Endothelial cell of umbilical vein (primary cell): Measurements from ENCODE around the gene CTTNBP2. TPM values are rescaled to one million over a fixed set of nuclear protein-coding genes. Genes with fewer than 3 reads are reported as not detected.

Experiments
- BruUV-seq: library from RNA; stranded (reverse); fragments of 400-500 nt; replicated peaks from 2 replicates; lab custom pipeline; 2021; lab: Mats Ljungman, UMichigan
- CTCF ChIA-PET: fragments of 300-600, 350-600 bp; sonication (Branson Sonifier 250); formaldehyde crosslinking; loops from one replicate; lab custom pipeline; 2021; ENCODE audit warnings: antibody characterized with exemption, inconsistent platforms; lab: Charles Lee
- POLR2A ChIA-PET: fragments of 300-600, 350-600 bp; sonication (Branson Sonifier 250); formaldehyde crosslinking; loops from one replicate; lab custom pipeline; 2021; ENCODE audit warnings: antibody characterized with exemption, inconsistent platforms; lab: Charles Lee
- DNase-seq: peaks from one replicate; pipeline ENCODE4 v3.0.0-alpha.2; 2011; ENCODE audit warnings: low read depth, low spot score
- FAIRE-seq: peaks from 2 replicates; lab custom pipeline; 2011; peaks lifted over from hg19 to GRCh38; lab: Jason Lieb, UNC
- H2AFZ ChIP-seq: 2 replicates; pipeline ENCODE4 v1.6.0; 2012; ENCODE audit warnings: low read depth, low read length, control low read depth, inconsistent platforms
- H3K27ac ChIP-seq: 2 replicates; pipeline ENCODE4 v1.5.1; 2011; ENCODE audit warnings: low read depth, mild to moderate bottlenecking, control low read depth, low read length, moderate library complexity; ENCODE audit not compliant: insufficient read depth
- H3K27me3 ChIP-seq, 2 experiments: 2 replicates each; pipeline versions ENCODE4 v1.6.0 to v1.6.1; 2011; ENCODE audit warnings: low read length in 2 of 2, mixed read lengths in 1 of 2; ENCODE audit not compliant: control insufficient read depth in 2 of 2, insufficient read depth in 2 of 2
- H3K36me3 ChIP-seq, 2 experiments: 2 replicates in 1 of 2; 3 replicates in 1 of 2; pipeline ENCODE4 v1.5.1; 2011; ENCODE audit warnings: low read length in 2 of 2, mild to moderate bottlenecking in 1 of 2, moderate library complexity in 1 of 2; ENCODE audit not compliant: control insufficient read depth in 2 of 2, insufficient read depth in 2 of 2; ENCODE audit errors: extremely low read depth in 1 of 2
- H3K4me1 ChIP-seq: 3 replicates; pipeline ENCODE4 v1.5.1; 2011; ENCODE audit warnings: mild to moderate bottlenecking, low read length; ENCODE audit not compliant: control insufficient read depth, insufficient read depth; ENCODE audit errors: extremely low read depth
- H3K4me2 ChIP-seq: 2 replicates; pipeline ENCODE4 v1.6.1; 2011; ENCODE audit warnings: low read length, control low read depth, mixed read lengths; ENCODE audit not compliant: insufficient read depth
- H3K4me3 ChIP-seq, 3 experiments: fragments of 200-600 bp in 1 of 3; sonication (generic), shearing (Covaris generic) in 1 of 3; replicated peaks in 1 of 3; 2 replicates each; pipeline ENCODE4 v1.5.1; 2011 to 2016; ENCODE audit warnings: control low read depth in 3 of 3, low read length in 3 of 3, mild to moderate bottlenecking in 2 of 3, inconsistent platforms in 1 of 3, low read depth in 1 of 3, moderate library complexity in 1 of 3; ENCODE audit not compliant: insufficient read depth in 1 of 3
- H3K79me2 ChIP-seq: 2 replicates; pipeline ENCODE4 v1.6.0; 2012; ENCODE audit warnings: low read length, inconsistent platforms; ENCODE audit not compliant: control insufficient read depth, insufficient read depth
- H3K9ac ChIP-seq: replicated peaks from 2 replicates; pipeline ENCODE3; 2011; ENCODE audit warnings: low read length, control low read depth; ENCODE audit not compliant: insufficient read depth; ENCODE audit errors: extremely low read depth
- H3K9me1 ChIP-seq: replicated peaks from 3 replicates; pipeline ENCODE4 v1.6.0; 2011; ENCODE audit warnings: mild to moderate bottlenecking, low read length; ENCODE audit not compliant: control insufficient read depth, insufficient read depth; ENCODE audit errors: extremely low read depth
- H3K9me3 ChIP-seq: replicated peaks from 2 replicates; pipeline ENCODE4 v1.5.1; 2012; ENCODE audit warnings: low read length, inconsistent platforms; ENCODE audit not compliant: control insufficient read depth, insufficient read depth
- H4K20me1 ChIP-seq: replicated peaks from 2 replicates; pipeline ENCODE3; 2011; ENCODE audit warnings: mild to moderate bottlenecking, low read length; ENCODE audit not compliant: control insufficient read depth, insufficient read depth; ENCODE audit errors: extremely low read depth
- EZH2 ChIP-seq: IDR thresholded peaks from 2 replicates; pipeline ENCODE4 v1.6.1; 2012; ENCODE audit warnings: borderline replicate concordance, low read depth, mild to moderate bottlenecking, moderate library complexity, low read length, inconsistent platforms; ENCODE audit not compliant: severe bottlenecking
- FOS ChIP-seq: IDR thresholded peaks from 2 replicates; pipeline ENCODE4 v1.6.1; 2011; ENCODE audit warnings: mild to moderate bottlenecking, low read length, moderate library complexity, borderline replicate concordance; ENCODE audit not compliant: insufficient read depth
- GATA2 ChIP-seq: IDR thresholded peaks from 2 replicates; pipeline ENCODE4 v1.7.0; 2011; ENCODE audit warnings: low read depth, mild to moderate bottlenecking, moderate library complexity, mixed read lengths, low read length; ENCODE audit not compliant: insufficient read length, insufficient read depth
- JUN ChIP-seq: IDR thresholded peaks from 2 replicates; pipeline ENCODE4 v1.6.1; 2011; ENCODE audit warnings: borderline replicate concordance, low read depth; ENCODE audit not compliant: insufficient read length, insufficient read depth
- MYC ChIP-seq: IDR thresholded peaks from one replicate; pipeline ENCODE4 v1.6.1; 2011; ENCODE audit warnings: mild to moderate bottlenecking, low read depth, low read length
- POLR2A ChIP-seq: IDR thresholded peaks from 2 replicates; pipeline ENCODE4 v1.6.1; 2012; ENCODE audit warnings: low read depth, mild to moderate bottlenecking, control low read depth, low read length
- POLR2AphosphoS5 ChIP-seq: IDR thresholded peaks from 2 replicates; pipeline ENCODE4 v1.6.1; 2012; ENCODE audit warnings: low read depth, mild to moderate bottlenecking, control low read depth, low read length, moderate library complexity; ENCODE audit not compliant: insufficient read depth
- dilution Hi-C: fragments of 300-500 bp; cut with MboI; formaldehyde crosslinking; loops from one replicate; pipeline ENCODE4 v1.15.0; 2019; ENCODE audit warnings: low sequenced_read_pairs; ENCODE audit not compliant: extremely low pct_ligation_motif_present
- intact Hi-C: fragments of 100-400 bp; cut with micrococcal nuclease; formaldehyde crosslinking; loops from one replicate; pipeline ENCODE4 v1.10.0; 2022
- polyA plus RNA-seq, 4 experiments: library from polyadenylated mRNA; depleted of rRNA in 3 of 4; stranded (reverse) in 3 of 4; unstranded in 1 of 4; fragments of >200 nt; gene quantifications; 2 replicates each; pipeline versions ENCODE4 v1.2.1 to v1.2.3, GENCODE V29; 2011 to 2012; ENCODE audit warnings: missing spikeins in 1 of 4
- total RNA-seq: library from RNA; stranded (reverse); gene quantifications from 2 replicates; pipeline ENCODE4 v1.2.3, GENCODE V29; 2021
- TF ChIP-seq, protein P1 (sequence below), 2 donors: IDR thresholded peaks; 1 replicate in 1 of 2; 2 replicates in 1 of 2; pipeline ENCODE4 v1.5.1; 2011; ENCODE audit warnings: low read length in 2 of 2, mild to moderate bottlenecking in 2 of 2, moderate library complexity in 2 of 2, control low read depth in 1 of 2, inconsistent platforms in 1 of 2, low read depth in 1 of 2; ENCODE audit not compliant: insufficient read depth in 1 of 2; ENCODE audit errors: extremely low read depth in 1 of 2
- TF ChIP-seq, protein P2 (sequence below): IDR thresholded peaks from 2 replicates; pipeline ENCODE4 v1.6.1; 2011; ENCODE audit not compliant: insufficient read depth, insufficient read length

CTTNBP2 gene
- total and polyA plus RNA-seq, 2 donors (not counting 3 experiments of a cell fraction or from before 2014, with no cell fraction given): 0.08 to 0.35 TPM

DNA sequence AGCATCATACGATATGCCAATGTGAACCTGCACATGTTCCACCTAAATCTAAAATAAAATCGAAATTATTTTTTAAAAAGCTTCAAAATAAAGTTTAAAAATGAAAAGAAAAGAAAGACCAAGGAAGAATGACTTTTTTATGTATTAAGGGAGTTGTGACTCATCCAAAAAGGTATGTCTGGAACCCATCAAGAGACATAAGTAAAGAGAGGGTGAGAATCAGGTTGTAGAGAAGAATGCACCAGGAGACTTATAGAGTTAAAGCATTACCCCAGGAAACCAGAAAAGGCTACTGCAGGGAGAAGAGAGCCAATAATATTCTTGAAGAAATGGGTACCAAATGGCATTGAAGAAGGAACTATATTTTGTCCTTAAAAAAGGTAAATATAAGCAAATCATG lies 69.8 kb downstream of the CTTNBP2 start:
- FAIRE-seq (no peak), DNase-seq (no peak)
- no peaks in the 10 kb centered on the region for H4K20me1 ChIP-seq
- H2AFZ ChIP-seq: no peak overlapping the region
- H3K9me3 ChIP-seq: no peaks in the 10 kb centered on the region
- H3K4me2 ChIP-seq: no peak overlapping the region
- dilution Hi-C loops: no loop called here
- H3K79me2 ChIP-seq: no peaks in the 10 kb centered on the region
- no peak overlapping the region for H3K27ac ChIP-seq
- H3K36me3 ChIP-seq: no peaks in the 10 kb centered on the region
- H3K4me1 ChIP-seq: no peaks in the 10 kb centered on the region
- CTCF ChIA-PET: no interaction called here
- H3K27me3 ChIP-seq: peaks cover 0 to 3% of the 10 kb centered on the region in 2 experiments
- no TSS peak for BruUV-seq
- TF ChIP-seq POLR2A (no peak), FOS (no peak), MYC (no peak), POLR2AphosphoS5 (no peak), GATA2 (no peak), JUN (no peak), EZH2 (no peak)
- TF ChIP-seq, protein P1, sequence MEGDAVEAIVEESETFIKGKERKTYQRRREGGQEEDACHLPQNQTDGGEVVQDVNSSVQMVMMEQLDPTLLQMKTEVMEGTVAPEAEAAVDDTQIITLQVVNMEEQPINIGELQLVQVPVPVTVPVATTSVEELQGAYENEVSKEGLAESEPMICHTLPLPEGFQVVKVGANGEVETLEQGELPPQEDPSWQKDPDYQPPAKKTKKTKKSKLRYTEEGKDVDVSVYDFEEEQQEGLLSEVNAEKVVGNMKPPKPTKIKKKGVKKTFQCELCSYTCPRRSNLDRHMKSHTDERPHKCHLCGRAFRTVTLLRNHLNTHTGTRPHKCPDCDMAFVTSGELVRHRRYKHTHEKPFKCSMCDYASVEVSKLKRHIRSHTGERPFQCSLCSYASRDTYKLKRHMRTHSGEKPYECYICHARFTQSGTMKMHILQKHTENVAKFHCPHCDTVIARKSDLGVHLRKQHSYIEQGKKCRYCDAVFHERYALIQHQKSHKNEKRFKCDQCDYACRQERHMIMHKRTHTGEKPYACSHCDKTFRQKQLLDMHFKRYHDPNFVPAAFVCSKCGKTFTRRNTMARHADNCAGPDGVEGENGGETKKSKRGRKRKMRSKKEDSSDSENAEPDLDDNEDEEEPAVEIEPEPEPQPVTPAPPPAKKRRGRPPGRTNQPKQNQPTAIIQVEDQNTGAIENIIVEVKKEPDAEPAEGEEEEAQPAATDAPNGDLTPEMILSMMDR (IDR thresholded peaks at IDR 0.05; ENCODE audit: extremely low read depth in 1 of 2, insufficient read depth in 1 of 2, low read depth in 1 of 2, low read length in 2 of 2): no peak
- TF ChIP-seq, protein P2, sequence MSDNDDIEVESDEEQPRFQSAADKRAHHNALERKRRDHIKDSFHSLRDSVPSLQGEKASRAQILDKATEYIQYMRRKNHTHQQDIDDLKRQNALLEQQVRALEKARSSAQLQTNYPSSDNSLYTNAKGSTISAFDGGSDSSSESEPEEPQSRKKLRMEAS: no peak
- no peaks in the 10 kb centered on the region for H3K9me1 ChIP-seq
- no peak overlapping the region for H3K9ac ChIP-seq
- no peak overlapping the region for H3K4me3 ChIP-seq
- POLR2A ChIA-PET: no interaction called here
- intact Hi-C loops: no loop called here
